GM18498 (cell line): ENCODE measurements around the gene STAC2.
"Not testable (repeated sequence)": the region's sequence is repeated elsewhere in the genome, so short reads cannot be mapped to it uniquely, and the experiment has no call there.

ENCODE experiments used
- ATAC-seq: cut with Tn5 transposase; IDR thresholded peaks from one replicate; pipeline ENCODE4 v1.9.1; 2021; ENCODE audit warnings: mild to moderate bottlenecking, moderate library complexity; ENCODE audit not compliant: unreplicated experiment

The STAC2 gene

DNA sequence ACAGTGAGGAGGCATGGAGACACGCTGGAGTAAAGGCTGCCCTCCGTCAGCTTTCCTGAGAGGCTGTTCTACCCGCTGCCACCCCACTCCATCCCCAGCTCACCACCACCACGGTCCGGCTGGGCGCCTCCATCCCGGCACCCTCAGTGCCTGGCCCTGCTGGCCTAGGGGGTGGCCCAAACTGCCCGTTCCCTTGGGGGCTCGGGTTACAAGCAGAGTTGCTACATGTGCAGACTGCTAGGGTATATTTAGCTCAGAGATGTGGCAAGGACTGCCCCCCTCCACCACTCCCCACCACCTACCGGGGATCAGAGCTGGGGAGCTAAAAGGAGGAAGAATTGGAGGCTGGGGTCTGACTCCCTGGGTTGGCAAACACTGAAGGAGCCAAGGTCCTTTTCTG is 32.4 kb downstream of the STAC2 start:
- no peak for ATAC-seq

DNA sequence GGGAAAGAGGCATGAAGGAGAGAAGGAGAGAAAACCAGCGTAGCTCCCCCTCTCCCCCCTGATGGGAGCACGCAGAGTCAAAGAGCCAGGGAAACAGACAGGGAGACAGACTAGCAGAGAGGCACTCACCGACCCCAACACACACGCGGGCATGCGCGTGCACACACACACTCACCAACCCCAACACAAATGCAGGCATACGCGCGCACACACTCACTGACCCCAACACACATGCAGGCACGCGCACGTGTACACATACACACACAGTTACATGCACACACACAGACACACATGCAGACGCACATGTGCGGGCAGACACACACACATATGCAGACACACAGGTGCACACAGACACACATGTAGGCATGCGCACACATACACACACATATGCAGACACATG is 32.8 kb downstream of the STAC2 start:
- ATAC-seq: no peak

DNA sequence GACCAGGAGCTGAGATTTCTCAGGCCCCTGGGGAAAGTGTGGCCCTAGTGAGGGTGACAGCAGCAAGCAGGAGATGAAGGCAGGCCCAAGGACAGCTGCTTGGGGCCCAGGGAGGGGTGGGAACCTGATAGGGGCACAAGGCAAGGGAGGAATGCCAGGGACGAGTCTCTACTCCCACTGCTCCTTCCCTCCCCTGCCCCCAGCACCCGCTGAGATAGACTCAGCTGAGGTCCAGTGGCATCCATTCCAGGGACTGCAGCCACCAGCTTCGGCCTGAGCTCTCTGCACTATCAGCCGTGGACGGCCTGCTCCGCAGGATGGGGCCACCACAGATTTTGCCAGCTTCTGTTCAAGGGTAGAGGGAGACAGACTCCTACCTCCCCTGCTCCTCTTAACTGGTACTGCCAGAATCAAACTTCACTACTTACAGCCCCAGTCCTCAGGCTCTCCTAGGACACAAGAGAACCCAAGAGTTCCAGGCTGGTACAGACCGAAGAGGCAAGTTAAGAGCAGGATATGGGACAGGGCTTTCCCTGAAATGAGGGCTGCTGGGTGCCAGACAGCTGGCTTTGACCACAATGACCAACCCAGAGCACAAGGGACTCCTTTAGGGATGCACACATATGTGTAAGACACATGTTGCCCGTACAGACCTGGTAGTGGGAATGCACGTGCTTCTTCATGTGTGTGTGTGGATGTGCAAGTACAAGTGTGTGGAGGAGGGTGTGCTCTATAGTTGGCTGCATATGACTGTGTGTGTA is 33.8 kb downstream of the STAC2 start:
- ATAC-seq: no peak

DNA sequence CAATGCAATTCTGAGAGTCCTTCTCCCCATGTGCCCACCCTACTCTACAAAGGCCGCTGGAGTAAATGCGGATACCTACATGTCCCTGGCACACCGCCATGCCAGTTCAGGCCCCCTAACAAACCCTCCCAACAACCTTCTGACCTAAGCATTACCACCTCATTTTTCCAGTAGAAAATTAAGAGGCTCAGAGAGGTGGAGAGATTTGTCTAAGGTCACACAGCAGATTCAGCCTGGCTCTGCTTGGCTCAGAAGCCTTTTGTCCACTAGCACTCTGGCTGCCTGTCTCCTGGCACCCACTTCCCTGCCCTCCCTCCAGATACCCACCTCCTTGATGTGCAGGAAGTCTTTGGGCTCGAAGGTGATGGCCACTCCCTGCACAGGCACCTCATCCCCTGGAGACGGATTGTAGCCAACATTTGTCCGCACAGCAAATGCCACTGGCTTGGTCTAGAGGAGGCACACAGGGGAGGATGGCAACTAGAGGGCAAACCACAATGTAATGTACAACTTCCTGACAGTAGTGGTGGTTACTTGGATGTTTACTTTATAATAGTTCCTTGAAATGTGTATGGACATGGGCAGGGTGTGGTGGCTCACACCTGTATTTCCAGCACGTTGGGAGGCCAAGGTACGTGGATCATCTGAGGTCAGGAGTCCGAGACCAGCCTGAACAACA is 38.5 kb downstream of the STAC2 start:
- ATAC-seq: no peak

- no peak for ATAC-seq
These were observed 39.2 kb downstream of the STAC2 start for GRCh38 chr17:39186481-39187002.

DNA sequence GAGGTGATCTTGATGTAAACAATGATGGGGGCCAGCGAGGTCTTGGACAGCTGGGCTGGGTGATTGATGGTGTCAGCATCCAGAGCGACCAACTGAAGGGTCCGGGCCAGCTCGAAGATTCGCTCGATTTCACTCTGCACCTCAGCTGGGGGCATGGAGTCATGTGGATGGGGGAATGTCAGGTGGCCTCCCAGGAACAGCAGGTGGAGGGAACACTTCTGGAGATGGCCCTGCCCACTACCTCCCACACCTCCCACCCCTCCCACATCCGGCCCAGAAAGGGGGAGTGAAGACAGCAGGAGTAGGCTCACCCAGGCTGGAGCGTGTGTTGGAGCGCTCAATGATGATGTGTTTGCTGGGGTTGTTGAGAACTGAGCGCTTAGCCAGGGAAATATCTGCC is 42.0 kb downstream of the STAC2 start:
- no peak for ATAC-seq

- ATAC-seq: no peak
These were observed 42.7 kb downstream of the STAC2 start for GRCh38 chr17:39183045-39183444.

- ATAC-seq: no peak
These were observed 44.4 kb downstream of the STAC2 start for GRCh38 chr17:39181303-39181702.

DNA sequence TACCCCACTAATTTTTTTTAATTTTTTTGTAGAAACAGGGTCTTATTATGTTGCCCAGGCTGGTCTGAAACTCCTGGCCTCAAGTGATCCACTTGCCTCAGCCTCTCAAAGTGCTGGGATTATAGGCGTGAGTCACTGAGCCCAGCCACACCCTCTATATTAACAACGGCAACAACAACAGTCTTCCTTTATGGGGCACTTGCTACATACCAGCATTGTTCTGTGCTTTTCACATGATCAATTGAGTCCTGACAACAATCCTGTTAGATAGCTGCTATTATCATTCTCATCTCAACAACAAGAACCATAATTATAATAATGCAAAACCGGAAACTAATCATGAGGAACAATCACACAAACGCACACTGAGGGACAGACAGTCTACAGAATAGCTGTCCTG is 47.2 kb downstream of the STAC2 start:
- ATAC-seq: no peak

DNA sequence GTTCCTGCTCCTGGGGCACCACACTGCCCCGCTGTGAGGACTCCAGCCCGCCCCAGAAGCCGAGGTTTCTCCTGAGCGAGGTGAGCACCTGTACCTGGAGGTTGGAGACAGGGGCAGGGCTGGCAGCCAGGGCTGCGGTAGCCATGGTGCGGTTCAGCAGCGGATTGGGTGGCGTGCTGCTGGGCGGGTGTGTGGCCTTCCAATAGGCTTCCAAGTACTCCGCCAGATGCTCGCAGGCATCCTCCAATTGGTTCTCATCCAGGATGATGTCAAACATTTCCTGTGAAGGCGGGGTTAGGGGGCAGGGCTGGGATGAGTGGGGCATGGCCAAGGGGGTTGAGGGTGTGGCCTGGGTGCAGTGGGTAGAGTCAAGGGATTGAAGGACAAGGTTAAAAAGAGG is 48.5 kb downstream of the STAC2 start:
- no peak for ATAC-seq

GRCh38 chr17:39175695-39176093 is 50.1 kb downstream of the STAC2 start:
- ATAC-seq: no peak

DNA sequence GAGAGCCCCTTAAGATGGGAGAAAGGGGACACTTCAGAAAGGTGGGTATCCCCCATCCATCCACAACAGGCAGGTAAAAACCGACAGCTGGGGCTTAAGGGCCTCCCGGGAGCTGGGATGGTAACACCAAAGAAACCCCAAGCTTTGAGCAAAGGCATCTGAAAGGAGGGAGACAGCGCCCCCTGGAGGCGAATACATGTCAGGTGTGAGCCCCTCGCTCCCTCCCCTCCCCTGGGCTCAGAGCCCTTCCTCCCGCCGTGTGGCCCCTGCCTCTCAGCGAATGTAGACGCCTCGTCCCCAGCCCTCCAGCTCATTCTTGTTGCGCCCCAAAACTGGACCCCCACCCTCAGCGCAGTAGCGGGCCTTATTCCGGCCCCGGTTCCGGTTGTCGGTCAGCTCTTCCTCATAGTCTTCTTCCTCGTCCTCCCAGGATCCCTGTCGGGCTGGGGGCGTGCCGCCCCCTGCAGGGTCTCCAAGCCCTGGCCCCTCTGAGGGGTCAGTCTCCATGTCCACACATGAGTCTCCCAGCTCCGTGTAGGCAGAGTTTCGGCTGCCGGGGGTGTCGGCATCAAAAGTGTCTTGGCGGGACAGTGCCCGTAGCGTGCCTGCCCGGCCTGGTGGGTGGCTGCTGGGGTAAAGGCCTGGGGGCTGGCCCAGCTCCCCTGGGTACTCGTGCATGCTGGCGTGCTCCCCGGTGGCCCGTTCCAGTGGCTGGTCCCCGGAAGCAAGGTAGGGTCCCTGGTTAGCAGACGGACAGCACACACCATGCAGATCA is 50.6 kb downstream of the STAC2 start:
- ATAC-seq: no peak

DNA sequence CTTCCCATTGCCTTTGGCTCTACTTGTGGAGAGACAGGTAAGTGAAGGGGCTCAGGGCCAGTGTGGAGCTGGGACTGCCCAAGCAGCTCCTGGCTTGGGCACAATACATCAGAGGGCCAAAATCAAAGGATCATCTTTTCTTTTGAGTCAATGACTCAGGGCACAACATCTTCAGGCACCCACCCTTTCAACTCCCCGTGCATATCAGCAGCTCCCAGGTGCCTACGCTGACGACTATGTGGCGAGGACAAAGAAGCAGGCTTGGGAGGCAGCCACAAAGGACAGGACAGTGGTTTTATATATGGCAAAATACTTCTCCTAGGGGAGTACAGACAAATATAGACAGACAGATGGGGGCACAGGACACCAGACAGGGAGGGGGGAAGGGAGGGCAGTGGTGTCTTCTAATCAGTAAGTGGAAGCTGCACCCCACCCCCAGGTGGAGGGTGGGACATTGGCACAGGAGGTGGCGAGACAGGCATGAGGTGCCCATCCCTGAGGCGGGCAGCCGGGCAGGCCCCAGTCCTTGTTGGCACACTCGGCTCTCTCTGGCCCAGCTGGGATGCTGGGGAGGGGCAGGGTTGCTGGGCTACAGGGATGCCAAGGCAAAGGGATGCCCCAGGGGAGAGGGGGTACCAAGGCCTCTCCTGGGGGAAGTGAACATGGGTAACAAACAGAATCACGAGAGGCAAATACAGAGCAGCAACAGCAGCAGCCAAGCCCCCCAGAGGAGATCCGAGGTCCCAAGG is 52.0 kb downstream of the STAC2 start:
- no peak for ATAC-seq

- no peak for ATAC-seq
These were observed 52.7 kb downstream of the STAC2 start for GRCh38 chr17:39173080-39173479.

DNA sequence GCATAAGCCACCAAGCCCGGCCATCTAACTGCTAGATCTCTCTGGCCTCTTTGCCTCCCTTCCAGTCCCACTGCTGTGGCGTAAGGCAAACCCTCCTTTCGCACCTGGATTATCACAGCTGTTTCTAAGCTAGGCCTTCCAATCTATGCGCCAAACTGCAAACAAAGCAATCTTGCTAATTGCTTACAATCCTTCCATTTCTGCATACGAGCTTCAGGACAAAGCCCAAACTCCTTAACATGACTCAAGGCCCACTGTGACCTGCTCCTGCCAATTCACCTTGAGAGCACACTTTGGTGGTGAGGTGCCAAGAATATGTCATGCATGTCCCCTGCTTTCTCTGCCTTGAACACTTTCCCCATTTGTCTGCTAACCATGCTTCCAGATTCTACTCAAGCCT is 53.8 kb downstream of the STAC2 start:
- ATAC-seq: no peak

GRCh38 chr17:39170558-39170957 is 55.2 kb downstream of the STAC2 start:
- no peak for ATAC-seq

DNA sequence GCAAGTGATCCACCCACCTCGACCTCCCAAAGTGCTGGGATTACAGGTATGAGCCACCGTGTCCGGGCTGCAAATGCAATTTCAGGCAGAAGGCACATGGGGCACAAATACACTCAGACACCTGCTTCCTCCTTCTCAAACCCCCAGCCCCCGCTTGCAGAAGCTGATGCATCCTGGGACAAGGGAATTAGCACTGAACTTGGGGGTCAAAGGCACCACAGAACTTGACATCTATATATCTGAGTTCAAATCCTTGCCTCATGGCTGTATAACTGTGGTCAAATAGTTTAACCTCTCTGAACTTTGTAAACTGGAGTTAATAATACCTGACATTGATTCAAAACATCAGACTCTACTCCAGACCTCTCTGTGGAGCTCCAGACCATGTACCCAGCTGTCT is 55.6 kb downstream of the STAC2 start:
- ATAC-seq: no peak

DNA sequence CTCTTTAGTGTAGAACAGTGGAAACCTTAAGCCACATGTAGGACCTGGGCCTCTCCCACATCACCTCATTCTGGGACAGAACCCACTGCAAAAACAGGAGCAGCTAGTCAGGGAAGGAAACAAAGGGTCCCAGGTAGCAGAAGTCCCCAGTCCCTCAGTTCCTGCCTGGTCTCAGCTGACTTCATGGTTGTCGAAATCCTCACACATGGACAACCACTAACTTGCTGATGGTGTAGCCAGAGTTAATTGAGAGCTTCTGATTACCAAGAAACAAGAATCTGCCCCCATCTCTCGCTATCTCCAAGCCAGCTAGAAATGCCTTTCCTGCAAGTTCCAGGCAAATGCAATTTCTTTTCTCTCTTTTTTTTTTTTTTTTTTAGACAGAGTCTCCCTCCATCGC is 56.2 kb downstream of the STAC2 start:
- no peak for ATAC-seq

GRCh38 chr17:39169101-39169500 is 56.6 kb downstream of the STAC2 start:
- no peak for ATAC-seq

- ATAC-seq: not testable (repeated sequence)
These were observed 57.2 kb downstream of the STAC2 start for GRCh38 chr17:39168503-39168902.

DNA sequence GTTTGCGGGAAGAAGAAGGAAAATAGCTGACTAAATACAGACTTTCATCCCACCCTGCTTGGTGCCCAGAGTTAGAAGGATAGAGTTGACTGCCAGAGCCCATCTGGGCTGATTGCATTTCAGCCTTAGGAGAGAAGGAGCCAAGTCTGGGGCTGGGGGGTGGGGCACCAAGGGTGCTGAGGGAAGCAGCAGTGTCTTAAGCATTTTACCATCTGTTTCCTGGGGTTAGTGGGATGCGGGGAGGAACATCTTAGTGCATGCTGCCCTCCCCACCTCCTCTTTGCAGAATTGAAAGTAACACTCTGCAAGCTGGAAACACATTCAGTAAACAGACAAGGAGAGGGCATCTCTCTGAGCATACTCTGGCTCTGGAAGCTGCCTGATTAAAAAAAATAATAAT is 58.3 kb downstream of the STAC2 start:
- ATAC-seq: no peak
